ENCODE measurements around the gene SLC27A4. TPM values are rescaled to one million over a fixed set of nuclear protein-coding genes. Genes with fewer than 3 reads are reported as not detected.
A peak's percentile ranks its signal among the peaks of the same experiment; 100 is the strongest.

Gene SLC27A4
- total and polyA plus RNA-seq, 2 donors (not counting 1 experiment from before 2014, with no cell fraction given), result 10.0 to 12.9 TPM

GRCh38 chr9:128341435-128341849, 1.1 kb downstream of the SLC27A4 start:
- intact Hi-C loops (cut with micrococcal nuclease), result loop anchor here (1.0 to 5.0 kb wide), 3 partner anchors 46 to 214 kb away; partner anchors contain the start of gene PTGES2
- POLR2A ChIA-PET, result interaction anchor here (0.6 to 1.3 kb wide), 3 partner anchors 30 to 1463 kb away, joined by 5 to 7 read pairs (median 6); partner anchors contain the start of gene URM1
- no peaks in the 10 kb centered on the region for H4K20me1 ChIP-seq (ENCODE audit: control insufficient read depth, insufficient read depth, low read length, poor library complexity, severe bottlenecking)
- peak overlapping the region; percentile 99 for H3K4me2 ChIP-seq (replicated peaks; ENCODE audit: low read depth, low read length, poor library complexity, severe bottlenecking)
- H3K27me3 ChIP-seq (replicated peaks in 1 of 4; ENCODE audit: control extremely low read depth in 1 of 4, control insufficient read depth in 3 of 4, insufficient read depth in 4 of 4, low read length in 3 of 4), result no peaks in the 10 kb centered on the region
- H3K27ac ChIP-seq (ENCODE audit: low read length in 2 of 2), result peak overlapping the region in 1 of 2 donors; percentile 28
- TF ChIP-seq CTCF (IDR thresholded peaks at IDR 0.05), result peak; percentile 66
- TF ChIP-seq EZH2 (IDR thresholded peaks at IDR 0.05; ENCODE audit: borderline replicate concordance, insufficient read depth, low read depth, low read length, poor library complexity, severe bottlenecking), result no peak
- peaks cover 5% of the 10 kb centered on the region for H3K79me2 ChIP-seq (ENCODE audit: control insufficient read depth, insufficient read depth, low read length)
- peak overlapping the region; percentile 91 for H3K27ac Mint-ChIP-seq
- H3K36me3 ChIP-seq (replicated peaks in 1 of 2; ENCODE audit: control extremely low read depth in 1 of 2, control insufficient read depth in 1 of 2, extremely low read depth in 1 of 2, insufficient read depth in 2 of 2, low read length in 1 of 2), result peaks cover 0 to 18% of the 10 kb centered on the region in 2 experiments
- H3K4me3 ChIP-seq (ENCODE audit: control extremely low read depth in 1 of 5, extremely low read depth in 1 of 5, insufficient read depth in 1 of 5, low read depth in 2 of 5, low read length in 4 of 5), result peak overlapping the region; percentile 46 to 80 (median 70)
- peaks cover 11 to 15% of the 10 kb centered on the region in 2 donors for H3K4me1 ChIP-seq (ENCODE audit: control insufficient read depth in 2 of 2, insufficient read depth in 2 of 2, low read length in 2 of 2)
- H3K4me3 Mint-ChIP-seq, result peak overlapping the region; percentile 98
- H3K9me3 ChIP-seq (ENCODE audit: control extremely low read depth in 1 of 3, control insufficient read depth in 2 of 3, insufficient read depth in 1 of 3, low read length in 2 of 3), result no peaks in the 10 kb centered on the region
- CTCF ChIA-PET, result interaction anchor here (0.5 to 1.8 kb wide), 14 partner anchors 11 to 173 kb away, joined by 3 to 13 read pairs (median 3); partner anchors contain the start of genes COQ4 and URM1
- peak overlapping the region; percentile 87 for H2AFZ ChIP-seq (ENCODE audit: insufficient read depth, low read depth, low read length, poor library complexity, severe bottlenecking)
- peak overlapping the region; percentile 77 for H3K9ac ChIP-seq (ENCODE audit: low read length)
- peak; percentile 39 for ATAC-seq (ENCODE audit: low read depth)
- DNase-seq, result peak; percentile 74
- WGBS (ENCODE audit: insufficient coverage), result 37% methylated on average over 10 of the region's 13 CpGs
- no peaks in the 10 kb centered on the region for H3K27me3 Mint-ChIP-seq
- H3K4me1 Mint-ChIP-seq, result peaks cover 9% of the 10 kb centered on the region
- no peaks in the 10 kb centered on the region for H3K9me3 Mint-ChIP-seq (ENCODE audit: insufficient read depth)

GRCh38 chr9:128342971-128343680, 2.8 kb downstream of the SLC27A4 start:
- ChIA-PET POLR2A (no interaction called here), CTCF (interaction anchor here (1.5 kb wide), 1 partner anchor 20 kb away, joined by 3 read pairs; no protein-coding TSS in a partner anchor)
- Histone ChIP-seq H3K4me2 (replicated peaks; ENCODE audit: low read depth, low read length, poor library complexity, severe bottlenecking) (no peak overlapping the region), H4K20me1 (ENCODE audit: control insufficient read depth, insufficient read depth, low read length, poor library complexity, severe bottlenecking) (no peaks in the 10 kb centered on the region), H3K4me1 (ENCODE audit: control insufficient read depth in 2 of 2, insufficient read depth in 2 of 2, low read length in 2 of 2) (peaks cover 11 to 15% of the 10 kb centered on the region in 2 donors), H2AFZ (ENCODE audit: insufficient read depth, low read depth, low read length, poor library complexity, severe bottlenecking) (no peak overlapping the region), H3K36me3 (replicated peaks in 1 of 2; ENCODE audit: control extremely low read depth in 1 of 2, control insufficient read depth in 1 of 2, extremely low read depth in 1 of 2, insufficient read depth in 2 of 2, low read length in 1 of 2) (peaks cover 0 to 19% of the 10 kb centered on the region in 2 experiments), H3K79me2 (ENCODE audit: control insufficient read depth, insufficient read depth, low read length) (peaks cover 5% of the 10 kb centered on the region), H3K27ac (ENCODE audit: low read length in 2 of 2) (no peak overlapping the region), H3K27me3 (replicated peaks in 1 of 4; ENCODE audit: control extremely low read depth in 1 of 4, control insufficient read depth in 3 of 4, insufficient read depth in 4 of 4, low read length in 3 of 4) (no peaks in the 10 kb centered on the region), H3K9me3 (ENCODE audit: control extremely low read depth in 1 of 3, control insufficient read depth in 2 of 3, insufficient read depth in 1 of 3, low read length in 2 of 3) (no peaks in the 10 kb centered on the region), H3K4me3 (ENCODE audit: control extremely low read depth in 1 of 5, extremely low read depth in 1 of 5, insufficient read depth in 1 of 5, low read depth in 2 of 5, low read length in 4 of 5) (no peak overlapping the region), H3K9ac (ENCODE audit: low read length) (no peak overlapping the region)
- Mint-ChIP-seq H3K27me3 (no peaks in the 10 kb centered on the region), H3K4me1 (peaks cover 9% of the 10 kb centered on the region), H3K9me3 (ENCODE audit: insufficient read depth) (no peaks in the 10 kb centered on the region), H3K27ac (no peak overlapping the region), H3K4me3 (no peak overlapping the region)
- no peak for DNase-seq
- intact Hi-C loops (cut with micrococcal nuclease), result loop anchor here (5.0 kb wide), 2 partner anchors 91 to 216 kb away; partner anchors contain the start of gene PTGES2
- TF ChIP-seq EZH2 (IDR thresholded peaks at IDR 0.05; ENCODE audit: borderline replicate concordance, insufficient read depth, low read depth, low read length, poor library complexity, severe bottlenecking), result no peak
- TF ChIP-seq CTCF (IDR thresholded peaks at IDR 0.05), result no peak
- 97% methylated on average over 8 of the region's 8 CpGs for WGBS (ENCODE audit: insufficient coverage)
- ATAC-seq (ENCODE audit: low read depth), result no peak
